ENCODE data around the gene NOSTRIN. TPM values are rescaled to one million over a fixed set of nuclear protein-coding genes. Genes with fewer than 3 reads are reported as not detected.
"Not testable (repeated sequence)": the region's sequence is repeated elsewhere in the genome, so short reads cannot be mapped to it uniquely, and the experiment has no call there.

Gene NOSTRIN
- total RNA-seq, 2 donors from 2014 or later: 52.7 to 55.6 TPM

DNA sequence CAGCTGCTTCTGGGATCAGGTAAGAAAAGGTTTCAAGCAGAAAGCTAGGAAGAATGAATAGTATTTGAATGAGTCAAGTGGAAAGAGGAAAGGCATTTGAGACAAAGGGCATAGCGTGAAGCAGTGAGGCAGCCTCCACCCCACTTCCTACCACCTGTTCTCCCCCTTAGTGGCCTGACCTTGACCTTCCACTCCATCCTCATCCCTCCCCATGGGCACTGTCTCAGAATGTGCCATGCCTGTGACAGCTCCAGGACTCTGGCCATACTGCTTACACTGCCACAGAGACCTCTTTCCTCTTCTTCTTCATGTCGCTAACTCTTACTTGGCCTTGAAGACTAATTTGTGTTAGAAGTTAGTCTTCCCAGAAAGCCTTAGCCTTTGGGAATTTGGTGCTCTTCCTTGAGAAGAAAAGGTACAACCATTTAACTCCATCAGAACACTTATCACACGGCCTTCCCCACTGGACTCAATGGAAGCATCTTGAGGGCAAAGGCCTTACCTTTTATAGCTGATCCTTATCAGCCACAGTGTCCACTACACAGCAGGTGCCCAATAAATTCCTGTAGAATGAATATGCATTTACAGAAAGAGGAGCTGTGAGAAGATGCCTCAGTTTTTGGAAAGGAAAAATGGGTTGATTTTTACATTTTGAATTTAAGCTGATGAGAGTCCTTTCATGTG is 15.2 kb upstream of the NOSTRIN start:
- intact Hi-C loops (cut with DNase I, micrococcal nuclease): no loop called here
- peak; percentile 78 for ATAC-seq
- DNase-seq: no peak

GRCh38 chr2:168787782-168788376 is 14.6 kb upstream of the NOSTRIN start:
- DNase-seq (no peak), ATAC-seq (no peak)
- intact Hi-C loops (cut with DNase I, micrococcal nuclease): no loop called here

DNA sequence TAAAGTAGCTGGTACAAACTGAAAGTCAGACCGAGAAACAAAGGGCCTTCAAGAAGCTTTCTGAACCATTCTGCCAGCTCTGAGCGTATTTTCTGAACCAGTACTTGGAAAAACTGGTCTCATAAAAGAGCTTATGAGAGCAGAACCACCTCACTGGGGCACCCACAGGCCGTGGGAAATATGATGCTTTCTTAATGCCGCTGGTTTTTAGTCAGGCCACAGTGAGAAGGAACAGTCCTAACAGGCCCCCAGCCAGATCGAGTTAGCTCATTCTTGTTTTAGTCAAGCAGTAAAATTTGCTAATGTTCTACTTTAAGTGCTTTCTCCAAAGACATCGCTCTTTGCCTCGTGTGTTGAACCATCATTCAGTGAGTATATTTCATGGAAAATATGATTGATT is 12.7 kb upstream of the NOSTRIN start:
- intact Hi-C loops (cut with DNase I, micrococcal nuclease): no loop called here
- DNase-seq: no peak
- no peak for ATAC-seq

DNA sequence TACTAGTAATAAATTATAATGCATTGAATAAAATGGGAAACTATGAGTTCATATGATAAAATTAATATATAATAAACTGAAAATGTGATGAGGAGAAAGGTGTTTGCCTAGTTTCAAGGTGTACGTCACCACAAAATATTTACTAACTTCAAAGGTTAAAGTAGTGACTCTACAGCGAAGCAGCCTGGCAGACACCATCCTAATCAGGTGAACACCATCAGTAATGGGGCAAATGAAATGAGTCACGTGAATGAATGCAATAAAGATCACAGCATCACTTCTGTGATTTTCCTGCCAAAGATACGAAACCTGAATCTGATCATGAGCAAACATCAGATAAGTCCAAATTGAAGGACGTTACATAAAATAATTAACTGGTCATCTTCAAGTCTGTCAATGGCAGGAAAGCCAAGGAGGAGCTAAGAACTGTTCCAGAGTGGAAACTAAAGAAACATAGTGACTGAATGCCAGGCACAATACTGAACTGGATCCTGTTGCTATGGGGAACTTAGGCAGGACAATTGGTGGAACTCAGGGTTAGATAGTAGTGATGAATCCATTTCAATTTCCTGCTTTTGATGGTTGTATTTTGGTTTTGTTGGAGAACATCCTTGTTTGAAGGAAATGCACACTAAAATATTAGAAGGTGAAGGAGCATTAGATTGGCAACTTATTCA is 12.1 kb upstream of the NOSTRIN start:
- no peak for DNase-seq
- intact Hi-C loops (cut with DNase I, micrococcal nuclease): no loop called here
- ATAC-seq: no peak

- ATAC-seq; intact Hi-C loops (cut with DNase I, micrococcal nuclease); DNase-seq: not testable (repeated sequence)
Observed at GRCh38 chr2:168791140-168791539, 11.3 kb upstream of the NOSTRIN start.

DNA sequence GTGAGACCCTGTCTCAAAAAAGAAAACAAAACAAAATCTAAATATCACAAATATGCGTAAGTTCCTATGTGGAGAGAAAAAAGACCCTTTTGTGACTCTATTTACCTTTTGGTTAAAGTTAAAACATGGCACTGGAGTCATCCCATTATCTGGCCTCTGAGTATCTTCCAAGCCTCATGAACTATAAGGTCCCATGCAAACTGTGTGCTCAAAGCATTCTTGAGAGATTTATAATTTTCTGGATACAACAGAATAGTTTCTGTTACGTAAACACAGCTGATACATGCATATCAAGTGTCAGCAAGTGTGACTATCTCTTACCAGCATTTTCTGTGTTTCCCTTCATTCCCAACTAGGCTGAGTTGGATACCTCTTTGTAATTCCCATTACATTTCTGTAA is 8.8 kb upstream of the NOSTRIN start:
- ATAC-seq: no peak
- no peak for DNase-seq
- intact Hi-C loops (cut with DNase I, micrococcal nuclease): no loop called here

DNA sequence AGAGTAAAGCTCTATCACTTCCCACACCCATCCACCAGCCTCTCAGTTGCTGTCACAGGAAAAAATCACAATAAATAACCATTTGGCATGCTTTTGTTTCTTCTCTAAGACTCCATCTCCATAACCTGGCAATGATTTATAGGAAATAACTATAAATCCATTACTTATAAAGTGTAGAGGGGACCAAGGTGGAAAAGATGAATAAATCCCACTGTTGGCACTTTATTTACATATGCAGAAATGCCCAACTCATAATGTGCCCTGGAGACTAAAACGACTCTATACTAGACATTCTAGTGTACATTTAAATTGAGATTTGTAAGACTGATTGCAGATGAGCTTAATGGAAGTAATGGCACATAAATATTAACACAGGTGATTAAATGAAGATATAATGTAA is 7.5 kb upstream of the NOSTRIN start:
- intact Hi-C loops (cut with DNase I, micrococcal nuclease): no loop called here
- DNase-seq: no peak
- ATAC-seq: no peak

DNA sequence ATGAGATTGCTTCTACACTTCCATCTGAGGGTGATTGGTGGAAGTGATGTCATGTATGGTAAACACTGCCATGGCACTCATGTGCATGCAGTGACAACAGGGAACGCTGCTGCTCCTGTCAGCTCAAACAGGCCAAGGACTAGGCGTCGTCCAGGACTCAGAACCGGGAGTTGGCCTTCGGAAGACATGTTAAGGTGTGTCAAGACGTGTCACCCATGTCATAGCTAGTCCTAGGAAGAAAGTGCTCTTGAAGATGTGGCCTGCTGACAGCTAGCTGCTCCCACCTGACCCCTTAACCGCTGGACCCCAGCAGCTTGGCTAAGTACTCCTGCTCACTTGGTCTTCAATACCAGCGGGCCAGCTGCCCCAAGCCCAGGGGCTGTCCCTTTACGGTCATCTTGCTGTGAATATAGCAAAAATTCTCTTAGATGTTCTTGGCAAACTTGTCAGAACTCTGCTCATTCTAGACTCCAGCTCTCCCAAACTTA is 6.3 kb upstream of the NOSTRIN start:
- intact Hi-C loops (cut with DNase I, micrococcal nuclease): no loop called here

DNA sequence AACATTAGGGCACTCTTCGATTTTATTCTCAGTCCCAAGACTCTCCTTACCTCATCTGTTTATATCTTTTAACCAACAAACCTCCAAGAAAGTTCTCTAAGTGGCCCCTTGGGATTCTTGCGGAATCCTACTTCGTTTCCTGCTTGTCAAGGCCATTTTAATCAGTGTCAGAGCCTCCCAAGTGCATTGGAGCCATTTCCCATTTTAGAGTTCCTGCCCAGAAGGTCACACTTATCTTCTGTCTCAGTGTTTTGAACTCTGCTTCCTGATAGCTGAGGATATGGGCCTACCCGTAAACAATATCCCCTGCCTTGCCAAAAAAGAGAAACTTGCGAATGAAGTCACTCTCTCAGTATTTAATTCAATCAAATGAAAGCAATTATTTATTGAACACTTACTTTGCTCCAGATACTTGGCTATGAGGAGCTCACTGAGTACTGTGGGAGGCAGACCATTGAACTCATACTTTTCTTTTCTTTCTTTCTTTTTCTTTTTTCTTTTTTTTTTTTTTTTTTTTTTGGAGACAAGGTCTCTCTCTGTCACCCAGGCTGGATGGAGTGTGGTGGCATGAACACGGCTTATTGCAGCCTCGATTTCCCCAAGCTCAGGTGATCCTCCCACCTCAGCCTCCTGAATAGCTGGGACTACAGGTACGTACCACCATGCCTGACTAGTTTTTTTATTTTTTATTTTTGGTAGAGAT is 5.7 kb upstream of the NOSTRIN start:
- no peak for ATAC-seq
- no peak for DNase-seq
- intact Hi-C loops (cut with DNase I, micrococcal nuclease): no loop called here

More for the DNA sequence above, 6.3 kb upstream of the NOSTRIN start:
- DNase-seq (no peak), ATAC-seq (peak; percentile 3)

- no peak for DNase-seq
- intact Hi-C loops (cut with DNase I, micrococcal nuclease): no loop called here
- ATAC-seq: peak; percentile 70
Observed at GRCh38 chr2:168797286-168797655, 5.2 kb upstream of the NOSTRIN start.

DNA sequence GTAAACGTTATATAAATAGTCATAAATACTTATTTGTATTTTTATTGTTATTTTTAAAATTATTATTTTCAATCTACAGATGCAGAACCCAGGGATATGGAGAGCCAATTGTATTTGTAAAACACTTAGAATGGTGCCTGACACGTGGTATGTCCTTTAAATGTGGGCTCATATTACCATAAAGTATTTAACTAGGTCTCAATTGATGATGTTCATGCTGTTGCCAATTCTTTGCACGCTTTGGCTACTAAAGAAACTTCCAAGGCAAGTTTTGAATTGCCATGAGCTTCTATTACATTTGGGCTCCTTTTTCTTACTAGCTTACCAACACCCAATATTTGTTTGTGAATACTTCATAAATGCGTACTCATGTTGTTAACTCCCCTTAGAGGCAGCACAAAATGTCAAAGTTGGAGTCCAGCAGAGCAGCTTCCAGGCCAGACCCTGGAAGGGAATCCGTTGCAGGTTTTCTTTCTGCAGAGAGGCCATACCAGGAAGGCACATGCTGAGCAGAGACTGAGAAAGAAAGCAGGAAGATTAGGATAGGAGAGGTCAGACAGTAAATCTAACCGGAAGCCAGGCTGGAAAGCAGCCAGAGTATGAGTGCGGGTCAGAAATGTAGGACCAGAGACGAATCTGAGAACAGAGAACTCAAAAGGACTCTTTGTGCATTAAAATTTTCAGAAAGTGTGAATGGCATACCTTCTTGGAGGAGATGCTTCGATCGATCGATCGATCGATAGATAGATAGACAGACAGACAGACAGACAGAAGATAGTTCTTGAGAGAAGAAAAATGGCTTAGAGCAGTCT is 4.2 kb upstream of the NOSTRIN start:
- ATAC-seq: peak; percentile 52
- intact Hi-C loops (cut with DNase I, micrococcal nuclease): no loop called here
- peak; percentile 65 to 75 for DNase-seq

GRCh38 chr2:168798888-168799410 is 3.5 kb upstream of the NOSTRIN start:
- DNase-seq (no peak), ATAC-seq (peak; percentile 49)
- intact Hi-C loops (cut with DNase I, micrococcal nuclease): no loop called here

GRCh38 chr2:168801471-168801870 is 966 bp upstream of the NOSTRIN start:
- intact Hi-C loops (cut with DNase I, micrococcal nuclease): no loop called here
- no peak for DNase-seq
- ATAC-seq: no peak

DNA sequence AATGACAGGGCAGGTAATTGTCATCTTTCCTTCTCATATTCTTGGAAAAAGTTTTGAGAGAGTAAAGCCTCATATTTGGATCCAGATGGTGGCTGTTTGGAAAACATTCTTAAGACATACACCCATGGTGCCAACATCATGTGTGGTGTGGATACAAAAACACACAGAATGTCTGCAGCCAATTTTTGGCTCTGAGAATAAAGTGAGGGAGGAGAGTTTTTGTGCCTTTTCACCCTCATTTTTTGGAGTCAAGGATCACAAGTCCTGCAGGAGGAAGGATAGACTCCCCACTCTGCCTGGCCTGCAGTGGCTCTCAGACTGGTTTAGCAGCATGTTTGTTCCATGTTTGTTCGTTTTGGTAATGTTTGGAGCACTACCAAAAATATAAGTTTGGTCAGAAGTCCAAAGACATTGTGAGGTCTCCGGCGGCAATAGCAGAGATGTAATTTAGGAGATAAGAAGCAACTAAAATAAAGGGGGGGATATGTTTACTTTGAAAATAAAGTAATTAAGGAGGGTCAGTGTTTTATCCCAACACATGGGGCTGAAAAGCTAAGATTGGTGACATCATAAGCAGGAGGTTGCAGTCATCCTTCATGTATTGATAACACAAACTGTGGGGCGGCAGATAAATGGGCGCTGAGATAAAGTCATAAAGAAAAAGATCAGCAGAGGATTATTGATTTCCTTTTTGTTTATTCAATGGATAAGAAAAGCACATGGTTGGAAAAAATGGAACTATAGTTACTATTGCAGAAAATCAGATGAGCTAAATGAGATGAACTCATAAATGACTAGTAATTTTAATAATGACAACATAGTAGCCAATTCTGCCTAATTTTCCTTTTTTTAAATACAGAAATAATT is 655 bp downstream of the NOSTRIN start:
- intact Hi-C loops (cut with DNase I, micrococcal nuclease): no loop called here
- ATAC-seq: peak; percentile 27
- DNase-seq: no peak

DNA sequence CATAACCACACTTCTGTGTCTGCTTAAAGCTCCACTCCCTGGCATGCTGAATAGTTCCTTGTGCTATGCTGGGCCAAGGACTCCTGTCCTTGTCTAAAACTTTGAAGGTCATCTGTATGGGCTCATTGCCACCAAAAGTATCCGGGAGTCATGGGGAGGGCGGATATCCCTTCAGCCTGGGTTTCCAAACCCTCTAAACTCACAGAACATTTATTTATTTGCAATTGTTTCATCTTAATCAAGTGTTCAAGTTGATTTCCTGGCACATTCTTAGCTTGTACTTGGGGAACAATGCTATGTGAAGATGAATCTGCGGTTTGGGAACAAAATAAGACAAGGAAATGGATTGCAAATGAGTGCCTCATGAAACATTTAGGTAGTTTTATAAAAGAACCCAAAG is 1.8 kb downstream of the NOSTRIN start:
- intact Hi-C loops (cut with DNase I, micrococcal nuclease): no loop called here
- no peak for ATAC-seq
- DNase-seq: no peak

GRCh38 chr2:168805615-168806014 is 3.2 kb downstream of the NOSTRIN start:
- no peak for ATAC-seq
- no peak for DNase-seq
- intact Hi-C loops (cut with DNase I, micrococcal nuclease): no loop called here

GRCh38 chr2:168809537-168809936 is 7.1 kb downstream of the NOSTRIN start:
- intact Hi-C loops (cut with DNase I, micrococcal nuclease): no loop called here
- no peak for DNase-seq
- ATAC-seq: no peak

DNA sequence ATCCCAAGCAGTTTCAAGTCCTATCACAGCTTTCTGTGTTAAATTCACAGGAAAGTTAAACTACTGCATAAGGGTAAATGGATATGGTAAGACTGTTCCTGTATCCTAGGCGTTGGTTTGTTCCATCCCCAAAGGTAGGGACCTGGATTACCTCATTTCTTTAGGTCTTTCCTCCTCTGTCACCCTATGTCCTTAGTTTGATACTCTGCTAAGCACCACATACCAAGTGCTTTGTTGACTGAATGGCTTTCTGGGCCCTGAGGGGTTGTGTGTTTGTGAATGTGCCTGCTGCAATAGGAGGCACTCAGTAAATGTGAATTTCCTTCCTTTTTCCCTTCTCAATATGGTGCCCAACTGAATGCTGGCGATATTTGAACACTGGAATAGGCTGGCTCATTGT is 7.8 kb downstream of the NOSTRIN start:
- intact Hi-C loops (cut with DNase I, micrococcal nuclease): no loop called here
- DNase-seq (no peak), ATAC-seq (no peak)

Measured in left colon (tissue), 2 donors.